Retinal pigment epithelial cell (primary cell): ENCODE data around the gene MST1.

Experiments used
- DNase-seq: peaks from one replicate; pipeline ENCODE4 v3.0.0-alpha.2; 2010; ENCODE audit warnings: low read depth
- H3K4me3 ChIP-seq: 2 replicates; pipeline ENCODE4 v1.5.1; 2011; ENCODE audit warnings: mild to moderate bottlenecking, low read length, control low read depth, moderate library complexity
- CTCF ChIP-seq: conservative IDR thresholded peaks from 2 replicates; pipeline ENCODE4 v1.5.1; 2011; ENCODE audit warnings: low read depth, low read length, control low read depth, inconsistent platforms

Gene MST1

GRCh38 chr3:49662021-49662420, 27.3 kb downstream of the MST1 start:
- DNase-seq: no peak
- no peak overlapping the region for H3K4me3 ChIP-seq
- TF ChIP-seq CTCF: no peak

- no peak for DNase-seq
- TF ChIP-seq CTCF: no peak
- H3K4me3 ChIP-seq: no peak overlapping the region
Measured at GRCh38 chr3:49661281-49661680, 28.0 kb downstream of the MST1 start.

GRCh38 chr3:49659756-49660155, 29.5 kb downstream of the MST1 start:
- no peak for TF ChIP-seq CTCF

GRCh38 chr3:49658711-49659110, 30.6 kb downstream of the MST1 start:
- TF ChIP-seq CTCF: no peak
- DNase-seq: no peak
- H3K4me3 ChIP-seq: no peak overlapping the region

More at GRCh38 chr3:49659756-49660155, 29.5 kb downstream of the MST1 start:
- no peak for DNase-seq
- no peak overlapping the region for H3K4me3 ChIP-seq

GRCh38 chr3:49657208-49657915, 31.9 kb downstream of the MST1 start:
- H3K4me3 ChIP-seq: no peak overlapping the region
- DNase-seq: no peak
- no peak for TF ChIP-seq CTCF

- no peak overlapping the region for H3K4me3 ChIP-seq
- no peak for DNase-seq
- TF ChIP-seq CTCF: no peak
Measured at GRCh38 chr3:49656541-49657112, 32.6 kb downstream of the MST1 start.

- no peak overlapping the region for H3K4me3 ChIP-seq
- no peak for TF ChIP-seq CTCF
- no peak for DNase-seq
Measured at GRCh38 chr3:49655731-49656285, 33.5 kb downstream of the MST1 start.
